GM18519 (cell line): ENCODE results near the gene LHX2.
"Not testable (repeated sequence)": the region's sequence is repeated elsewhere in the genome, so short reads cannot be mapped to it uniquely, and the experiment has no call there.

ENCODE experiments used
- ATAC-seq: cut with Tn5 transposase; IDR thresholded peaks from one replicate; pipeline ENCODE4 v1.9.1; 2021; ENCODE audit warnings: mild to moderate bottlenecking, moderate library complexity; ENCODE audit not compliant: unreplicated experiment, low FRiP score

The LHX2 gene

DNA sequence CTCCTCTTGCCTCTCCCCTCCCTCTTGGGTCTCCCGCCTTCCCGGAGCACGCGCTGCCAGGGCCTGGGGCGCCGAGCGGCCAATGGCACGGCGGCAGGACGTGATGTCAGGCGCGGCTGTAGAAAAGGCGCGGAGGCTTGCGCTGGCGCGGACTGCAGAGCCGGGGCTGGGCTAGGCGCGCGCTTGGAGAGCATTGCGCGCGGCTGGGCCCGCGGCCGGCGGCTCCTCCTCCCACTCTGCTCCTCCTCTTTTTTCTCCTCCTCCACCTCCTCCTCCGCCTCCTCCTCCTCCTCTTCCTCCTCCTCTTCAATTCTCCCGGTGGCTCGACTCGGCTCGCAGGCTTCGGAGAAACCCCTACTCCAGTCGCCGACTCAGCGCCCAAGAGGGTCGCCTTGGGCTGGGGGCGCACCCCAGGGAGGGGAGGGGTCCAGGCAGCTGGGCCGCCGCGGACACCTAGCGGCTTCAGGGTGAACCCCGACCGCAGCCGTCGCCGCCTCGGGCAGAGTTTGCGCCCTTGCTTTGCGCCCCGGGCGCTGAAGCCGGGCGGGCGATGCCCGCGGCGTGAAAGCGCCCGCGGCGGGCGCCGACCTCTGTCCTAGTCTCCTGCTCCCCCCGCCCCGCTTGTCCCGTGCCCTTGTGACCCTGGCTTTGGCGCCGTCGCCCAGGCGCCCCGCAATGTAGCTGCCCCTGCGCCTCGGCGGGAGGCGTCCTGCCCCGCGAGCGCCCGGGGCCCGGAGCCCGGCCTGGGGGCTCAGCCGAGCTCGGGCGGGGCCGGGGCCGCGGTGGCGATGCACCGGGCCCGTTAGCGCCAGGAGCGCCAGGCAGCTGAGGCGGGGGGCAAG is at the start of gene LHX2:
Gene LHX2 (plus strand): TSS at position 309 of the 842 bp plus-strand sequence. CDS start 581 bp downstream, outside the sequence.
- no peak for ATAC-seq

DNA sequence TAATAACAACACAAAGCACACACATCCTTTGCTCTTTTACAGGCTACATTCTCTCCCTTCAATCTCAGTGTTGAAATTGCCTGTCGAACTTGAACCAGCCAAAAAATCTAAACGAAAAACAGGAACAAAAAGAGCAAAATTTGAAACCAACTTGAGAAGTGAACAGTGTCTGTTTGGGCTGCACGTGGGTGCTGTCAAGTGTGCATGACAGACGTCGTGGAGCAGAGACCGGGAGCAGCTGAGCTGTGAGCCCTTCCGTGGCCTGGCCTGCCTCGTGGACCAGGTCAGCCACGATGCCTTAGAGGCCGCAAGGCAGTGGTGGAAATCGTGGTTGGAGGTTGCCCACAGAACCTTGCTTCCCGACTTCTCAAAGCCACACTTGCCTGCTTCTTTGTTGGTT is 46.8 kb upstream of the LHX2 start:
- ATAC-seq = no peak

GRCh38 chr9:123965801-123966686 is 45.5 kb upstream of the LHX2 start:
- ATAC-seq = no peak

GRCh38 chr9:123967323-123967722 is 44.2 kb upstream of the LHX2 start:
- no peak for ATAC-seq

DNA sequence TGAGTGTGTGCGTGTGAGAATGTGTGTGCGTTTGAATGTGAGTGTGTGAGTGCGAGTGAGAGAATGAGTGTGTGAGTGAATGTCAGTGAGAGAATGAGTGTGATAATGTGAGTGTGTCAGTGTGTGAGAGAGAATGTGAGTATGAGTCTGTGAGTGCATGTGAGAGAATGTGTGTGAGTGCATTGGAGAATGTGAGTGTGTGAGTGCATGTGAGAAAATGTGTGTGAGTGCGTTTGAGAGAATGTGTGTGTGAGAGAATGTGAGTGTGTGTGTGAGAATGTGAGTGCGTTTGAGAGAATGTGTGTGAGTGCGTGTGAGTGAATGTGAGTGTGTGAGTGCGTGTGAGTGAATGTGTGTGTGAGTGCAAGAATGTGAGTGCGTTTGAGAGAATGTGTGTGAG is 39.0 kb upstream of the LHX2 start:
- no peak for ATAC-seq

DNA sequence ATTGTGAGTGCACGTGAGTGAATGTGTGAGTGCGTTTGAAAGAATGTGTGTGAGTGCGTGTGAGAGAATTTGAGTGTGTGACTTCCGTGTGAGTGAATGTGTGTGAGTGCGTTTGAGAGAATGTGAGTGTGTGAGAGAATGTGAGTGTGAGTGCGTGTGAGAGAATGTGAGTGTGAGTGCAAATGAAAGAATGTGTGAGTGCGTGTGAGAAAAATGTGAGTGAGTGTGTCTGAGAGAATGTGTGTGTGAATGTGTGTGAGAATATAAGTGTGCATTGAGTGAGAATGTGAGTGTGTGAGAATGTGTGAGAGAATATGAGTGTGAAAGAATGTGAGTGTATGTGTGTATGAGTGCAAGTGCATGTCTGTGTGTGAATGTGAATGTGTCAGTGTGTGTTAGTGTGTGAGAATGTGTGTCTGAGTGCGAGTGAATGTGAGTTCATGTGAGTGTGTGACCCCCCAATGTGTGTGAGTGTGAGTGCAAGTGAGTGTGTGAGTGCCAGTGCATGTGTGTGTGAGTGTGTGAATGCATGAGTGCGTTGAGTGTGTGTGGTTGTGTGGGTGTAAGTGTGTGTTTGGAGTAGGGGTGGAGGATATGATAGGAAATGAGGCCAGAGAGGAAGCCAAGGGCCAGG is 37.9 kb upstream of the LHX2 start:
- ATAC-seq = no peak

GRCh38 chr9:123974471-123974870 is 37.1 kb upstream of the LHX2 start:
- ATAC-seq = no peak

DNA sequence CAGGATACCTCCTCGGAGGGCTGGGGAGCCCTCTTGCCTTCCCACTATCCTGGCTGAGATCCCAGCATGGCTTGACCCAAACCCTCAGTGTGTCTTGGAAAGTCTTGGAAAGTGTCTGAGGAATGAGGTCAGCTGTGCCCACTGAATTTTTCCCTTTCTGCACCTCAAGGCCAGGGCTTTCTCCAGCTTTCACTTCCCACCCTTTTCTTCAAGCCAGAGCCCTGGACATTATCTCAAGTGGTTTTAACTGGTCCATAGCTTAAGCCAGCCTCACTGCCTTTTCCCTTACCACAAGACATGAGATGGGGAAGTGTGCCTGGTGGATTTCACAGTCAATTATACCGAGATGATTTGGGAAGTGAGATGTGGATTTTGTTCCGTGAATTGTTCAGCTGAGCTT is 35.7 kb upstream of the LHX2 start:
- no peak for ATAC-seq

DNA sequence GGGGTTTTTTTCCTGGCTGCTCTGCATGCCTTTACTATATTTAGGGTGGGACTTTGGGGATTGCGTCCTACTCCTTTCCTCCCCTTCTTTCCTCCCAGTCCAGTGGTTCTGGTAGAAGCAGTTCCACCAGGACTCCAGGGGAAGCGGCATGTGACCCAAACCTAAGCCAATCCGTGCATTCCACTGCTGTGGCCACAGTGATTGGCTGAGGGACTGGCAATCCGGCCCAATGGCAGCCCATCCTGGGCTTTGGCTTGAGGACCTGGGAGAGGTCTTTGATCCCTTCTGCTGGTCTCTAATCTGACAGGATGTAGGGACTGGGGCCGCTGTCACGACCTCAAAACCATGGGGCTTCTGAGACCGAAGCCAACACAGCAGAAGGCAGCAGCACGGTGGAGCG is 35.0 kb upstream of the LHX2 start:
- ATAC-seq = not testable (repeated sequence)

DNA sequence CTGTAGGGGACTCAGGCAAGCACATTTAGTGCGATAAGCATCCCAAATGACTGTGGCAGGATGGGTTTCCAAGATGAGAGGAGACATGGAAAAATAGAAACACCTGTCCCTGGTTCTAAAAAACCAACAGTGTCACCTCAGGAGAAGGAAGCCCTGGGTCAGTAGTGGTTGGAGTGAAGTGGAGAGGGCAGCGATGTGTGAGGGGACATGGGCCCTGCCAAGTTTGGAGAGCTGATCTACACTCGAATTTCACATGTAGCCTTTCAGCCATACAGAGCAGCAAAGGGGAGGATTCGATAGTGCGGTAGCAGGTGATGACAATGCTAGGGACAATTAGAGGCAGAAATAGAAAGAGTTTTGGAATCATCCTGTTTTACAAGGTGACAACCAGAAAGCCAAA is 32.6 kb upstream of the LHX2 start:
- no peak for ATAC-seq

DNA sequence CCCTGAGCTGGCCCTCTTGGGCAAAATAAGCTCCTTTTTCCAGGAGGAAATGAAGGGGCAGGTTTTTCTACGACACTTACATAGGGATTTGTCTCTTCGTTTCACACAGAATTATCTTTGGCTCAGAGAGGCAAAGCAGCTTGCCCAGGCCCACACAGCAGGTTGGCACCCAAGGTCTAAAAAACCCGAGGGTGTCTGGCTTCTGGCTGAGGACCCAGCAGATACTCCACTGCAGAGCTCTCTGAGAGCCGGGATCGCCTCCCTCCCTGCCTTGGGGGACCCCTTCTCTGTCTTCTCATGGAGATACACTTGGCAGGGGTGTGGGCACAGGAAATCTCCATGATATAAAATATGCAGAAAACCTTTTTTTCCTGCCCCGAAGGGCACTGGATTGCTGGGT is 29.0 kb upstream of the LHX2 start:
- ATAC-seq = no peak

DNA sequence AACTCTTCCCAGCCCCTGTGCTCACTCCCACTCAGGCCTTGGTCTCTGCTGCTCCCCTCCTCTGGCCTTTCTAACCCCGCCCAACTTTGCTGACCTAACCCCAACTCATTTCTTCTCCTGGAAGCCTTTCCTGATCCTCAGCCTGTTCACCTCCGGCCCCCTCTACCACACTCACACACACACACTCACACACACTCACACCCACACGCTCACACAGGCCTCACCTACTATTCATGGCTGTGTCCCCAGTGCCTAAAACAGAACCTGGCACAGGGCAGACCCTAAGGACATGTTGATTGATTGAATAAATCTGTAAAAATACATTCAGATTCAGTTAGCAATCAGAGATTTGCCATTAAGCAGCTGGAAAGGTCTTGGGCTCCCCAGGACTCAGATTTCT is 28.5 kb upstream of the LHX2 start:
- ATAC-seq = no peak

GRCh38 chr9:123984802-123985201 is 26.8 kb upstream of the LHX2 start:
- ATAC-seq = no peak

DNA sequence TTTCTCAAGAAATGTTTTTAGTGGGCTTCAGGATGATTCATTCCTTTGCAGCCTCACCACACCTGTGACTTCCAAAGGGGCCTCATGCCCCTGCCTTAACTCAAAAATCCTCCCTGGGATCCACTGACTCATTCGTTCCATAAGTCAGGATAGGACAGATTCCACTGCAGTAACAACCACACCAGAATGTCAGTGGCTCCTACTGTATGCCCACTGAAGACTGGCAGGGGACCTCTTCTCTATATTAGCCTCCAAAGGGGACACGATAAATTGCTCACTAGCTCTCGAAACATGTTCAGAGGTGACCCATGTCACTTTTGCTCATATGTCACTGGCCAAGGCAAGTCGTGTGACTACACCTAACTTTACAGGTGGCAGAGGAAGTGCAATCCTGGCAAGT is 25.7 kb upstream of the LHX2 start:
- ATAC-seq = no peak

DNA sequence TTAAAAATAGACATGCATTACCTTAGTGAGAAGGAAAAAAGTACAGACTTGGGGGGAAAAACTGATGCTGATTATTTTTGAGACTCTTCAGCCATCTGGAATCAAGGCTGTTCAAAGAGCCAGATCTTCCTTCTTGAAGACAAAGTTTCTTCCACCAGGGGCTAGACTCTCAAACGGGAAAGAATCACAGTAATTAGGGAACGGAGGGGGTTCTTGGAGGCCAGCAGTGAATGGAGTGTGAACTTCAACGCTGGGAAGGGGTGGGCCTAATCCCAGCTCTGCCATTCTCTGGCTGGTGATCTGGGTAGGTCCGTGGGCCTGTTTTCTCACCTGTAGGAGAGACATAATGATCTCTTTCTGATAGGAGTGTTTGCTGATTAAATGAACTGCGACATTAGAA is 21.1 kb upstream of the LHX2 start:
- no peak for ATAC-seq

GRCh38 chr9:123992679-123993078 is 18.9 kb upstream of the LHX2 start:
- not testable (repeated sequence) for ATAC-seq

GRCh38 chr9:123996731-123997421 is 14.7 kb upstream of the LHX2 start:
- ATAC-seq = no peak

DNA sequence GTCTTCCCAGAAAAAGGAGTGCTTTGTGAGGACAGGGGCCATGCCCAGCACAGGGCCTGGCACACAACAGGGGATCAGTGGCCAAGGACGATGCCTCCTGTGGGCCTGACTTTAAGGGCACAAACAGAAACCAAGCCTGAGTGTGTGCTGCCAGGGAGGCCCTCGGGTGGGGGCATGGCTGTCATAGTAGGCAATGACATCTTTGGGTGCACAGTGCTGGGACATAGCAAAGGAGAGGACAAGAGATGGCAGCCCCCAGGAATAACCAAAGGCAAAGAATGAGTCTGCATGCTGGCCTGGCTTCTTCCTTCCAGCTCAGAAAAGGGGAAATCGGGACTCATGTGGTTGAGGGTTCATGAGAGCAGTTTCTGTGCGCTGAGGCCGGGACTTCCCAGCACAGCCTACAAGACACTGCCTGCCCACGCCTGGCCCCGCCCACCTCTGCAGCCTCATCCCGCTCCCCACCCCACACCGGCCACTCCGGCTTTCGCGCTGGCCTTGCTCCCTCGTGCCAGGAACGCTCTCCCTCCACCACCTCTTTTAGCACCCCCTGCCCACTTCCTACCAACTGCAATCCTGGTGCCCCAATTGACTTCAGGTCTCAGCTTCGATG is 13.8 kb upstream of the LHX2 start:
- ATAC-seq = no peak

DNA sequence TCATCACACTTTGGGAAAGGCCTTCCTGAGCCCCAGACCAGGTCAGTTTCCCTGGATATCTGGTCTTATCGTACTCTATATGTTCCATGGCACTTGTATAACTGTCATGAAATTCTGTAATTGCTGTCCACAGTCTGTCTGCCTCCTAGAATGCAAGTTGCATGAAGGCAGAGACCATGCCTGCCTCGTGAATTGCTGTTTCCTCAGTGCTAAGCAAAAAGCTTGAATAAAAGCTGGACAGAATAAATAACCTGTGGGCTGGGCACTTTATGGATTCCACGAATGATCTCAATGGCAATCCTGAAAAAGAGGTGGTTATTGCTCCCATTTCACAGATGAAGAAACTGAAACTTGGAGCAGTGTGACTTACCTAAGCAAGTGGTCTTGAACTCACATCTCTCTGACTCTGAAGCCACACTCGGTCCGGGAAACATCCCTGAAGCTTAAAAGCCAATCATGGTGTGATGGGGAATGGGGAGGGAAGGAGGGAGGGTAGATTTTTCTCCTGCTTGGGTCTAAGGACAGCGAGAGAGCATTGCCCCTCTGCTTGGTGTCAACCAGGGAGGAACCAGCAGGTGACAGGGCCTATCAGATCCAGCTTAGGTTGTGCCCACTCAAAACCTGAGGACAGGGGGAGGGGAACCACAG is 13.2 kb upstream of the LHX2 start:
- ATAC-seq = no peak
